HepG2 (cell line): ENCODE results near the gene MICAL3.

Experiments
- BCL6 ChIP-seq: IDR thresholded peaks from 2 replicates; pipeline ENCODE4 v1.6.1; 2016; ENCODE audit warnings: missing genetic modification reagents, missing compliant biosample characterization
- RFX1 ChIP-seq: fragments of 450-650 bp; IDR thresholded peaks from 2 replicates; pipeline ENCODE4 v1.6.1; 2017

- TF ChIP-seq BCL6 (CRISPR knock-in tag) (no peak), RFX1 (no peak)
Observed at GRCh38 chr22:17919276-17920144, 104.9 kb downstream of the MICAL3 start.
